Activated CD4-positive, alpha-beta T cell treated with anti-CD3 and anti-CD28 coated beads for 1 hour (primary cell): ENCODE measurements around the gene NSUN2.
"Not testable (repeated sequence)": the region's sequence is repeated elsewhere in the genome, so short reads cannot be mapped to it uniquely, and the experiment has no call there.

Experiments
- DNase-seq: peaks from one replicate; pipeline ENCODE4 v3.0.0-alpha.2; 2020

NSUN2 gene

DNA sequence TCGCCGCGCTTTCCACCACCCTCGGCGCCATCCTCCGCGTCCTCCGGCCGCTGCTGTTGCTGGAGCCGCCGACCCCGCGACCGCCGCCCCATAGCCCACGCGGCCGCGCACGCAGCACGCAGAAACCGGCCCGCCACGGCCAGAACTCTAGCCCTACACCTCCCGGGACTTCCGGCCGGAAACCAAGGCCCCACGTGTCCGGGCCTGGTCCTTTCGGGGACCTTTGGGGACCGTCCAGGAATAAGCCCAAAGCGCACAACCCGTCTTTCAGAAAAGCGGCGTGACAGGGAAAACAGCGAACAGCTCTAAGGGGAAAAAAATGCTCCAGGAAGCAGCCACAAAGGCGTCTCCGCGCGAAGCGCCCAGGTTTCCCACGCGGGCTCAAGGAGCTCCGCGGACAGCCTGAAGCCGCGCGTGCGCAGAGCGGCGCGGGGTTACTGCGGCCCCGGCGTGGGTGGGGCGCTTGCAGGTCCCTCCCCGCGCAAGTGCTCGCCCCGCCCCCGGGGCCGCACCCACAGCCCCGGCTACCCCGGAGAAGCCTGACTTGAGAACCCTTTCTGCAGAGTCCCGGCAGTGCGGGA is at the start of gene NSUN2, which contains the start of gene SRD5A1:
Gene NSUN2 (minus strand): TSS at position 157 of the 581 bp plus-strand sequence. CDS start 65 bp downstream, at position 92.
Gene SRD5A1 (plus strand): TSS at position 553 of the 581 bp plus-strand sequence. CDS start 137 bp downstream, outside the sequence.
- peak; percentile 91 for DNase-seq

DNA sequence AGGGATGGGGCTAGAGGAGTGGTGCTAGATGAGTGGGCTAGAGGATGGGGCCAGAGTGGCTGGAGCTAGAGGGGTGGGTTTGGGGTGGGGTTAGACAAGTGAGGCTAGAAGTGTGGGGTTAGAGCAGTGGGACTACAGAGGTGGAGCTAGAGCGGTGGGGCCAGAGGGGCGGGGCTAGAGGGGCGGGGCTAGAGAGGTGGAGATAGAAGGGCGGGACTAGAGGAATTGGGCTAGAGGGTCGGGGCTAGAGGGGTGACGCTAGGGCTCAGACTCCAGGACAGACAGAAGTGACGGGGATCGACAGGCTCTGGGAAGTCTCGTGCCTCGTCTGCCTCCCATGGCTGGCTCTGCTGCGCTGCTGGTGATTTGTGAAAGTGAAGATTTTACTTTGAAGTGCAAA is 49.4 kb upstream of the NSUN2 start:
- DNase-seq: no peak

DNA sequence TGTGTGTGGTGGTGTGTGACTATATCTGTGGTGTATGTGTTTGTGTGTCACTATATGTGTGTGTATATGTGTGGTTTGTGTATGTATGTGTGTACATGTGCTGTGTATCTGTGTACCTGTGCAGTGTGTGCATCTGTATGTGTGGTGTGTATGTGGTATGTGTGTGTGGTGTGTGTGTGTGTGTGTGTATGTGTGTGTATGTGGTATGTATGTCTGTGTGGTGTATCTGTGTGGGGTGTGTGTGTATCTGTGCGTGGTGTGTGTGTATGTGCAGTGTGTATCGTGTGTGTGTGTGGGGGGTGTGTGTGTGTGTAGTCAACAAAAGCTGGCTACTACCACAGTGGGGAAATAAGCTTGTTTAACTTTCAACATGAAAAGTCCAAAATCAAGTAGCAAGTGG is 48.8 kb upstream of the NSUN2 start:
- no peak for DNase-seq

DNA sequence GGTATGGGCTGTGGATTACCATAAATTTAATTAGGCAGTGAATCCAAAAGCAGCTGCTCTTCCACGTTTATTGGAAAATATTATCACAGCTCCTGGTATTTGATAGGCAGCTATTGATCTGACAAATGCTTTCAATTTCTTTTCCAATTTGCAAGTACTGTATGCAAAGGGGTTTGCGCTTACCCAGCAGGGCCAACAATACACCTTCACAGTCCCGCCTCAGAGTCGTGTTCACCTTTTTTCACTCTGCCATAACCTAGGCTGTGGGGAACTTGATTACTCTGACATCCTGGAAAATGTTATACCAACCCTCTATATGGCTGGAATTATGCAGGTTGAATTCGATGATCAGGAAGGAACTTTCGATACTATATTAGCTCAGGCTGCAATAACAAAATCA is 48.1 kb upstream of the NSUN2 start:
- no peak for DNase-seq

DNA sequence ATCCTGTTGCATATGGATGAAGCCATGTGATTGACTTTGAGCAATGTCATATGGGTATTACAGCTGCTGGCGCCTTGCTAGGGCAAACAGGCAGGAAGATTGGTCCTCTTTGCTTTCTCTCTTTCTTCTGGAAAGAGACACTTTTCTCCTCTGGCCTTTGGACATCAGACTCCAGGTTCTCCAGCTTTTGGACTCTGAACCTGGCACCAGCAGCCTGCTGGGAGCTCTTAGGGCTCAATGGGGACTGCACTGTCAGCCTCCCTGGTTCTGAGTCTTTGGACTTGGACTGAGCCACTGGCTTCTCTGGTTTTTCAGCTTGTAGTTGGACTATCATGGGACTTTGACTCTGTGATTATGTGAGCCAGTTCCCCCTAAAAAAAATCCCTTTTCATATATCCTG is 45.5 kb upstream of the NSUN2 start:
- DNase-seq: no peak

DNA sequence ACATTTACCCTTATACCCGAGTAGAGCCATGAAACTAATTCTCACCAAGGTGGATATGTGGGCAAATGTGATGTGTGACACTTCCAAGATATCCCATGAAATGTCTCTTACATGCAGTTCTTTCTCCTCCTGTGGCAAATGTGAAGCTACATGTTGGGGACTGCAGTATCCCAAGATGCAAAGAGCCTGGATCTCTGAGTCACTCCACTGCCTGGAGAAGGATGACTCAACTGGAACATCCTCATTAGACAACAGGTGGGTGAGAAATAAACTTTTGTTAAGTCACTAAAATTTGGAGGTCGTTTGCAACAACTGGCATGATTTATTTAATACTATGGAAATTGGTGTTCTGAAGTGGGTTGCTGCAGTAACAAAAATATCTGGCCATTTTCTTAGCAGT is 43.9 kb upstream of the NSUN2 start:
- DNase-seq: no peak

DNA sequence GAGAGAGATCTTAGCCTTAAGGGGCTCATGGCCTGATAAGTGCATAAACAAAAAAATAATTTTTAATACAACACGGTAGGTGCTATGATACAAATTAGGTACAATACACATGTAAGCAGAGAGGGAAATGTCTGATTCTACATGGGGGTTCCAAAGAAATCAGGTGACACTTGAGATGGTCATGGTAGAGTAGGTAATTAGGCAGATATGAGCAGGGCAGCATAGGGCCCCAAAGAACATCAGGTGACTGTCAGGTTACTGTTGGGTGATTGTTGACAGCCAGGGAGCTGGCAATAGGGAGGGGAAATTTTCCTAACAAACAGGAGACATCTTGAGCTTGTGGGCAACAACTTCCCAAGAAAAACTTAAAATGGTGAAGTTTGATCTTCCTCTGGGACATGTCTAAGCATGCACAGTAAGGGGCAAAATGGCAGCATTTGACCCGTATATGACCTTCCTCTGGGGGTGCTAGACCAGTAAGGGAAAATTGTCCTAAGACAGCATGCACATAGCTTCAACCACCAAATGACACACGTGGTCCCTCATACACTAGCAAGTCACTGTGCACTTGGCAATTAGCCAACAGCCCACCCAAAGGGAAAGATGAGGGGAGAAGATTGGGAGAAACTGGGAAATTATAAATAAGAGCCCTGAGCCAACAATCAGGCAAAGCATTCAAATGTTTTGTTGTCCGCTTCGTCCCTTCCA is 43.1 kb upstream of the NSUN2 start:
- DNase-seq: no peak

DNA sequence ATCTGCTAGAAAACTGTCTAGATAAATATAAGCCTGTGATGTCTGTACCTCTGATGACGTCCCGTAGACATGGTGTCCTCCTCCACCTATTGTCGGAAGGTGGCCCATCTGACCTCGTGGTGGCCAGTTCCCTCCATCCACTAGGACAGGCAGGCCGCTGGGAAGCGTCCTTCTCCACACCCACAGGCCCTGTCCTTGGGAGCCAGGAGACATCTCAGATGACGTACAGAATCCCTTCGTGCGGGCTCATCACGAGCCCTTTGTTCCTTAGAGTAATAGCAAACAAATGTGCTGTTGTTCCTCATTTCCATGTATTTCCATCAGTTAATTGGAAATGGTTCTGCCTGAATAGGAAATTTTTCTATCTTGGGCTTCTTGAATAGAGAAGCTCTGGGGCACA is 42.0 kb upstream of the NSUN2 start:
- no peak for DNase-seq

DNA sequence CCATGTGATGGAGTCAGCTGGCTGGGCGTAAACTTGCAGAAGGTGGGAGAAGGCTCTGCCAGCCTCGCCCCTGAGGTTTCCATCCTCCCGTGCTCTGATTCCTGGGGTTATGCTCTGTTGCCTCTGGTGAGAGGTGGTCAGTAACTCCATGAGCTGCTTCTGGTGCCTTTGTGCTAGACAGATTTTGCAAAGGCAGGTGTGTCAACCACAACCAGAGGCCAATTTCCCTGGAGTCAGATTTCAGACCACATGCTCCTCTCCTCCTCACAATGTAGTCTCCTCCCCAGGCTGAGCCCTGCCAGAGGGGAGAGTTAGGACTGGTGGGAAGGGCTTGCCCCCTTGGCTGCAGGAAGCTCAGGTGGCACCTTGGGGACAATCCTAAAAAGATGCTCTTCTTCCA is 41.6 kb upstream of the NSUN2 start:
- no peak for DNase-seq

DNA sequence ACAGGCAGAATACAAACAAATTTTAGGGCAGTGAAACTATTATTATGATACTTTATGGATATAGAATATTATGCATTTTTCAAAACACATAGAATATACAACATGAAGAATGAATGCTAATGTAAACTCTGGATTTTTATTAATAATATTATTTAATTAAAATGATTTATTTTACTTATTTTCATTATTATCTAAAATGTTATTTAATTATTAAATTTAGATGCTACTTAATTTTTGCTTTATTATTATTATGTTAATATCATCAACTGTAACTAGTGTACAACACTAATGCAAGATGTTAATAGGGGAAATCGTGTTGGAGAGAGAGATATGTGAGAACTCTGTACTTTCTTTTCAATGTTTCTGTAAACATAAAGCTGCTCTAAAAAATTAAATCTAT is 41.1 kb upstream of the NSUN2 start:
- no peak for DNase-seq

DNA sequence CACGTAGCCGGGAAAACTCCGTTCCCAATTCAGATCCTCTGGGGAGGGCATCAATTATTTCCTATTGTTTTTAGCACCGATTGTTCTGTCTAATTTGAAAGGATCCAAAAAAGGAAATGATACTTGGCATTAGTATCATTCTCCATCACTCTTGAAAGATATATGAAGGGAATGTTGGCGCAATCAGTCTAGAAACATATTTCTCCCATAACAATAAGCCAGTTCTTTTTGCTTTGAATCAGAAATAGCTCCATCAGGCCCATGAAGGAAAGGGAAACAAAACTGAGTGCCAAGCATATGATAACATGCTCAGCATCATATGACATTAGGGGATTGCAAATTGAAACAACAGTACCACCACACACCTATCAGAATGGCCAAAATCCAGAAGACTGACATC is 40.2 kb upstream of the NSUN2 start:
- DNase-seq: no peak

DNA sequence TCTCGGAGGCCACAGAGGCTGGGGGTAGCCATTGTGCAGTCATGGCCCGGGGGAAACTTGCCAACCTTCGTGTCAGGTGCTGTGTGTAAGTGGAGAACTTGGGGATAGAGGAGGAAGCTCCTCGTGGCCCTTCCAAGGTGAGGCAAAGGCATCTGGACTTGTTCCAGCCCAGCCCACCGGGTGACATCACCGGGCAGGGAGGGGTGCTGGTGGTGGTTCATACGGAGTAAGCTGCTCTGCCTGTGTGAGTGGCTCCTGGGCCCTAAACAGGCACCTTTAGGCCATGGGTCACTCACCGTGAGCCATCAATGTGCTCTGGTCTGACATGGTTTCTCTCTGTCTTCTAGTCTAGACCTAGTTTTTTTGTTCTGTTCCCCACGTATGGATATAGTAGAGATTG is 35.9 kb upstream of the NSUN2 start:
- not testable (repeated sequence) for DNase-seq

DNA sequence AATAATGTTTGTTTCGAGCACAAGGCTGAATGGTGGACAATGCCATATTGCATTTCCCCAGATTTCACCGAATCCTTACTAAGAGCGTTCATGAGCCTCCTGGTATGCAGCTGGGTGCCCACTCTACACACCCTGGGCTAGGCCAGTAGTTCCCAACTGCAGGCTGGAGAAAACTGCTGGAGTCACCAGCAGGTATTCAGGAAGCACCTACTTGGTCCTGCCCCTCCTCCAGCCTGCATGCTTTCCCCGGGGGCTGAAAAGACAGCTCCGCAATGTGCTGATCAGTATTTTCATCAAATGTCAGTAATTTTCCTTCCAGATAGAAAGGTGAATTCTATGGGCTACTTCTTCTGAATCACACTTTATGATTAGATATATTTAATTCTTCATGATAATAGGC is 34.8 kb upstream of the NSUN2 start:
- DNase-seq: no peak

DNA sequence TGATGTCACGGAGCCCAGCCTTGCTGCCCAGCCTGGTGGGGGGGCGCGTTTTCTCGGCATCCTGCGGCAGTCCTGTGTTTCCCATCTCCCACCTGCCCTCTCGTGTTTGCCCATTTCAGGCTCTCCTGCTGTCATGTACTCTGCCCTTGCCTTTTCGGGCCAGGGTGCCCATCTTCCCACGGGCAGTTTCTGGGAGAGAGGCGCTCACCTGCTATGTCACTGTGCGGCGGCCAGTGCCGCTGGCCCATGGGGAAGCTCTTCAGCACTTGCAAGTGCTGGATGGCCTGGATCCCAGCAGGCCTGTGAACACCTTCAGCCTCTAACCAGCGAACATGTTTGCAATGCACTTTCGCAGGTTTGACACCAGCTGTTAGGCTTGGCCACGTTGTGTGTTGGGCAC is 33.9 kb upstream of the NSUN2 start:
- DNase-seq: no peak

DNA sequence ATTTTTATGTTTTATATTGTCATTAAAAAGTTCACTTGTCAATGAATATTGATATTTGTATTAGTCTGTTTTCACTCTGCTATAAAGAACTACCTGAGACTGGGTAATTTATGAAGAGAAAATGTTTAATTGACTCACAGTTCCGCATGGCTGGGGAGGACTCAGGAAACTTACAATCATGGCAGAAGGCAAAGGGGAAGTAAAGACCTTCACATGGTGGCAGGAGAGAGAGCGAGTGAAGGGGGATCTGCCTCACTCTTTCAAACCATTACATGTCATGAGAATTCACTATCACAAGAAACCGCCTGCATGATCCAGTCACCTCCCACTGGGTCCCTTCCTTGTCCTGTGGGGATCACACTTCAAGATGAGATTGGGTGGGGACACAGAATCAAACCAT is 27.8 kb upstream of the NSUN2 start:
- no peak for DNase-seq

DNA sequence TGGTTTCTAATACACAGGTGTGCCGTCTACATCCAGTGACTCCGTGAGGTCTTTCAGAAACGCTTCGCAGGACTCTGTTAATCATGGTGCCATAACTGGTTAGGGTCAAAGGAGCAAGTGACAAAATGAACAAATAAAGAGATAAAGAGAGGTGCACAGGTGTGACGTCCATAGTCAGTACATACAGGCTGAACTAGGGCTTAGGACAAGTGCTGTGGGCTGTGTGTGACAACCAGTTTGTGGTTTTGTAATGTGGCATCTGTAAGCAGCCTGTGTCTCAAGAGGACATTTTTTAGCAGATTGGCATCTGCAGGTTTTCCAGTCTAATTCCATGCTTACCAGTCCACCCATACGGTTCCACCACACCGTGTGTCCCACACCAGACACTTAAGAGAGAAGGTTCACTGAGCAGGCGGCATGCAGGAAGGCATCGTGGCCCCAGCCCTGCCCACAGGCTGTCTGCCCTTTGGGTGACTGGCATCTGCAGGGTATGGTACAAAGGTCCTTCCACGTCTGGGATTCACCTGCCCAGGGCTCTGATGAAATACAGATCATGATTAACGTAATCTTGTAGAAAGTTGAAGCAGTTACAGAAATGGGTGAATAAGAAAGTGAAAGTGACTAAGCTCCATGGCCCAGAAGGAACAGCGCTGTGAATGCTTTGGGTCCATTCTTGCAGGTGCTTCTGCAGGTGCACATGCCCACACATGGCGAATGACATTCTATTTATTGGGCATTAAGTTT is 27.3 kb upstream of the NSUN2 start:
- DNase-seq: no peak

DNA sequence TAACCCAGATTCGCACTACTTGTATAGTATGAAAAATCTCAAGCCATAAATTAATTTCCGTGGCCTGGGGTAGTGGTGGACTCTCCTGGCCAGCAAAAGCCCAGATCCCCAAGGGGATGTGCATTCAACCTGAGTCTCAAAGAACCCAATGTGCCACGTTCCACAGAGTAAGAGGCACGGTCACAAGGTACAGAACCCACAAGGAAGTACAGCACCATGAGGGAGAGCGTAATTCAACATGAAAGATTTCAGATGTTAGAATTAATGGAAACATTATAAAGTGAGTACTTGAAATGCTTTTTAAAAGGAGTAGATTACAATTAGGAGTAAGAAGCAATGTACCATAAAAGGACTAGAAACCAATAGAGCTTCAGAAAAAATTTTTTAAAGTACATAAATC is 23.8 kb upstream of the NSUN2 start:
- DNase-seq: no peak

DNA sequence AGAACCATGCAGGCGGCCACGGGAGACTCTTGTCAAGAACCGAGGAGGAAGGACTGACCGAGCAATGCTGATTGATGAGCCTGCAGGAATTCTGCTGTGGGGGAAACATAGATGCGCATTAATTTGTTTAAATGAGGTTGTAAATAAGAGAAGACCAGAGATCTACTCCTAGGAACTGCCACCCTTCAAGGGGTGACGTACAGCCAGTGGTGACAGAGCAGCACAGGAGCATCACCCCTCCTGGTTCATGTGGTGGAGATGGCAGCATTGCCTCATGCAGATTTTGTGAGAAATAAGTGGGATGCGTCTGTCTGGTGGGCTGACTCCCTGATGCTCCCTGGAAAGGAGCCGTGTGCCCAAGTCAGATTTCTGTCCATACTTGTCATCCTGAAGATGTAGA is 22.6 kb upstream of the NSUN2 start:
- no peak for DNase-seq

DNA sequence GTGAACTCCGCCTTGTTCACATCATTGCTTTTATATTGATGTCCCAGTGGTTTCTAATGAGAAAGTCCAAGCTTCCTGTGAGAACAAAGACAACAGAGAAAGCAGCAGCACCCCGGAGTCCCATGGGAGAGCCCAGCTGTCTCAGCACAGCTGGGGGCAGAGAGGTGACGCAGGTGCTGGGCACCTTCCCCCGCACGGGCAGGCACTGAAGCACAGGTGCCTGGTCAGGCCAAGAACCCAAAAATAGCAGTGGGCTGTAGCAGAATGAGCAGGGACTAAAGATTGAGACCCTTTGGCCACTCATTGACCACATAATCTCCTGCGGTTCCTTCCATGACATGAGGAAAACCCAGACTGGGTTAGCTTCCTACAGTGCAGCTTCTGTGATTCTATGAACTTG is 19.2 kb upstream of the NSUN2 start:
- no peak for DNase-seq

DNA sequence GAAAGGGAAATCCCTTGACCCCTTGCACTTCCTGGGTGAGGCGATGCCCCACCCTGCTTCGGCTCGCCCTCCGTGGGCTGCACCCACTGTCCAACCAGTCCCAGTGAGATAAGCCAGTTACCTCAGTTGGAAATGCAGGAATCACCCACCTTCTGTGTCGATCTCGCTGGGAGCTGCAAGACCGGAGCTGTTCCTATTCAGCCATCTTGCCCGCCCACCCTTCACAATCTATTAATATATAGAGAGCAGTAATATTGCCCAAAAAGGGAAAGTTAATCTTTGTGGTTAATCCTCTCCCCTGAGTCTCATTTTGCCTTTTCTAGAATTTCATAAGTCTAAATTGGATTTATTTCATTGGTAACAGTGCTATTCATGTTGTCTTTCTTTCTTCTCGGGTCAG is 16.8 kb upstream of the NSUN2 start:
- no peak for DNase-seq

DNA sequence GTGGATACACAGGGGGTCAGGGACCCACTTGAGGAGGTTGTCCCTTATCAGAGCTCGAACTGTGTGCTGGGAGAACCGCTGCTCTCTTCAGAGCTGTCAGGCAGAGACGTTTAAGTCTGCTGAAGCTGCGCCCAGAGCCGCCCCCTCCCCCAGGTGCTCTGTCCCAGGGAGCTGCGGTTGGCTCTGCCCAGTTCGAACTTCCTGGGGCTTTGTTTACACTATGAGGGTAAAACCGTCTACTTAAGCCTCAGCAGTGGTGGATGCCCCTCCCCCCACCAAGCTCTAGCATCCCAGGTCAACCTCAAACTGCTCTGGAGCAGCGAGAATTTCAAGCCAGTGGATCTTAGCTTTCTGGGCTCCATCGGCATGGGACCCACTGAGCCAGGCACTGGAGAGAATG is 16.3 kb upstream of the NSUN2 start:
- DNase-seq: no peak

DNA sequence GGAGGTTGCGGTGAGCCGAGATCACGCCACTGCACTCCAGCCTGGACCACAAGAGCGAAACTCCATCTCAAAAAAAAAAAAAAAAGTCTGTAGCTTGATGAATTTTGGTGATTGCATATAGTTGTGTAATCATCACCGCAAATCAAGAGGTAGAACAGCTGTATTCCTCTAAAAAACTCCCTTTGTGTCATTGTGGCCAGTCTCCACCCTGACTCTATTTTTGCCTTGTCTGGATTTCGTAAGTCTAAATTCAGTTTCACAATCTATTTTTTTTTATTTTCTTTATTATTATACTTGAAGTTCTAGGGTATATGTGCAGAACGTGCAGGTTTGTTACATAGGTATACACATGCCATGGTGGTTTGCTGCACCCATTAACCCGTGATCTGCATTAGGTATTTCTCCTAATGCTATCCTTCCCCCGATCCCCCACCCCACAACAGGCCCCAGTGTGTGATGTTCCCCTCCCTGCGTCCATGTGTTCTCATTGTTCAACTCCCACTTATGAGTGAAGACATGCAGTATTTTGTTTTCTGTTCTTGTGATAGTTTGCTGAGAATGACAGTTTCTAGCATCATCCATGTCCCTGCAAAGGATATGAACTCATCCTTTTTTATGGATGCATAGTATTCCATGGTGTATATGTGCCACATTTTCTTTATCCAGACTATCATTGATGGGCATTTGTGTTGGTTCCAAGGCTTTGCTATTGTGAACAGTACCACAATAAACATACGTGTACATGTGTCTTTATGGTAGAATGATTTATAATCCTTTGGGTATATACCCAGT is 12.9 kb upstream of the NSUN2 start:
- DNase-seq: not testable (repeated sequence)

DNA sequence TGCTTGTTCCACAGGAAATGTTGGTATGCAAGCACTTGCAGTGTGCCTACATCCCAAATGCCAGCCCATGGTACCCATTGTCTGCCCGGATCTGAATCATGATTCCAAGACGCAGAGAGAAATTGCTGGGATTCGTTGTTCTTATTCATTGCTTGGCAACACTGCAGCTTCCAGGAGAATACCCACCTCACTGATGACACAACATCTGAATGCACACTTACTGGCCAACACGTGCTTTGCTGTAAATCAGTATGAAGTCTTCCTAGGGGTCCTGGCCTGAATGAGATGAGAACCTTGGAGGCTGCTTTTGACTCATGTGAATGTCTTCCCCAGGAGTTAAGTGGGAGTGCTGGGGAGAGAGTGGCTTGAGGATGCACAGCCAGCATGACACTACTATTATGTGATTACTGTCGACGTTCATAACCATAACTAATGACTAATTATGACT is 12.0 kb upstream of the NSUN2 start:
- no peak for DNase-seq
